GM18508 (cell line): ENCODE results near the gene TPPP.

Experiments used
- ATAC-seq: cut with Tn5 transposase; IDR thresholded peaks from one replicate; pipeline ENCODE4 v1.9.1; 2021; ENCODE audit warnings: moderate number of reproducible peaks; ENCODE audit not compliant: insufficient read depth, unreplicated experiment

TPPP gene

DNA sequence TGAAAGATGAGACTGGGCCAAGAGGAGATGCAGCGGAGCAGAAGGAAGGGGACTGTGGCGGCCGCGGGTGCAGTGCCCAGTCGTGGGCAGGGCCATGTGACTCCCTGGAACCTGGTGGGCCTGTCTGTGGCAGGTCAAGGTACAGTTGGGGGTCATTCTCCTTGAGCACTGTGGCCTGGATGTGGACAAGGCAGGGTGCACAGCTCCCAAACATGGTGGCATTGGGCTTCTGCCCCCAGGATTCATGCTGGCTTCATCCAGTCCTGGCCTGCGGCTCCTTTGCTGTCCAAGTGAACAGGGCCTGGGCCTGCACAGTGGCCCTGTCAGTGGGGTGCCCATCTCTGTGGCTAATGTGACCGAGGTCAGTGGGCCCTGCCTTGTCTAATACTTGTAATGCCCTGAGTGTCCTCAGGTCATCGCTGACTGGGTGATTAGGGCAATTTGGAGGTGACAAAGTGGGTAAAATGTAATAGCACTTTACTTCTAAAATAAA, 41.1 kb downstream of the TPPP start:
- no peak for ATAC-seq

DNA sequence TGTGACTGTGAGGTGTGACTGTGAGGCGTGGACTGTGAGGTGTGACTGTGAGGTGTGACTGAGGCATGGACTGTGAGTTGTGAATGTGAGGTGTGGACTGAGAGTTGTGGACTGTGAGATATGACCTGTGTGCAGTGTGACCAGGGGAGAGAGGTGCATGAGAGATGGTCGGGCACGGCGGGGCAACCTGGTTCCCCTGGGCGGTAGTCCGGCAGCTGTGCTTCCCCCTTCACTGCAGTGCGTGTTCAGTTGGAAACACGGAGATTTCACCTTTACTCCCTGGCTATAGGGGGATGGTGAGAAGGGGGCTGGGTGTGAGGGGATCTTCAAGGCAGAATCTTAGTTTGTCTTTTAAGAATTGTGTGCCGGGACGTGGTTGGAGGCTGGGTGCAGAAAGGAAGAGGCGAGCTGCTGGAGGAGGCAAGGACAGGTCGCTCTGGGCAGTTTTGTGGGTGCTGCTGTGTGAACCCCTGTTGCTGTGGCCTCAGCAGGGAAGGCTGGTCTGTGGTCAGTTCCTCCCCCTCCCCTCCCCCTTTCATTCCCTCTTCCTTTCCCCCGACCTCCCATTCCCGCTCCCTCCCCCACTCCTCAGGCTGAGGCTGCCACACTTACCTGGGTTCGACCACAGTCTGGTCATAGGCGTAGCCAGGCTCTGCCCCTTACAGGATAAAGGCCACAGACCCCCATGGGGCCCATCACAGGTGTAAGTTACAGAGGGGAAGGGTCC, 41.7 kb downstream of the TPPP start:
- ATAC-seq: no peak

GRCh38 chr5:647727-648126, 45.4 kb downstream of the TPPP start:
- ATAC-seq: no peak

- ATAC-seq: no peak
Observed at GRCh38 chr5:647311-647710, 45.8 kb downstream of the TPPP start.

DNA sequence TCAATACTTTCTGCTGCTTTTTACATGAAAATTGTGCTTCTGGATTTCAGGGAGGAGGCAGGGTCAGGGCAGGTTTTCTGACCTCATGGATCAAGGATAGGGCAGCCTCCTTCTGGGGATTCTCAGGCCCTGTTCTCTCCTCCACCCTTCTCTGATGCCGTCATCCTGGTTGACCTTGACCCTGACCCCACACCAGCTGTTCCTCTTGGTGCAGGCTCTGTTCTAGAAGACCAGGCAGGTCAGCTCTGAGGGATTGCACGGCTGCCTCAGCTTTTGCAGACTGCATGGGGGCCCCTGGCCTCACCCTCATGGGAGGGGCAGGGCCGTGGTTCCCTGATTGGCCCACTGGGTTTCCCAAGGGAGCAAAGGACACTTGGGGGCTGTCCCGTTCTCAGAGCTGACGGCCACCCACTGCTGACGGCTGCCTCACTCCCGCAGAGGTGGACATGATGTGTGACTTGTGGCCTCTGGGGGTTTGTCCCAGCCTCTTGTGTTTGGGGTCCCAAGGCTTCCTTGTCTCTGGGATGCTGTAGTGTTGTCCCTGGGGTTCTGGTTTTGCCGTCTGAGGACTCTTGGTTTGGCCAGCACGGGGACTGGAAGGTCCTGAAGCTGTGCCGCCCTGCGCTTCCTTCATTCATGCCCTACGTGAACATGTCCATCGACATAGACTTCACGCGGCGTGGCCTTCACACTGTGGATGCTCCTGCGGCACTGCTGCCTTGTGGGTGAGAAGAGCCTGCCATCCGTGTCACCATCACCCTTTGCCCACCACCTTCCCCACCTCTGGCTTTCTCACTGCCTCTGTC, 46.6 kb downstream of the TPPP start:
- ATAC-seq: no peak

GRCh38 chr5:645421-645820, 47.7 kb downstream of the TPPP start:
- ATAC-seq: no peak

DNA sequence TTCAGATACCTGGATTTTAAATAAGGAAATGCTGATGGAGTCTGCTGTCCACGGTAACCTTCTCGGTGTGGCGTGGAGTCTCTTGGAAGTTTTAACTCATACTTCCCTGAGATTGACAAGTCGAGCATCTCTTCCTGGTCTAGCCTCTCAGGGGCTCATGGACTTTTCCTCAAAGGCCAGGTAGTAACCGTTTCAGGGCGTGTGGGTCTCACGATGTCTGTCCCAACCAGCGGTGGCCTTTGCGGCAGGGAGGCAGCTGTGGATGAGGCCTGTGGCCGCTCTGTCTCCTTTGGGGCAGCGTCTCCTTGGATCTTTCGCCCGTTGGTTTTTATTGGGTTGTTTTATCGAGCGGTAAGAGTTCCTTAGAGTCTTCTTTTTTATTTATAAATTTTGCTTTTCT, 48.2 kb downstream of the TPPP start:
- ATAC-seq: no peak

GRCh38 chr5:644509-644908, 48.6 kb downstream of the TPPP start:
- ATAC-seq: no peak

DNA sequence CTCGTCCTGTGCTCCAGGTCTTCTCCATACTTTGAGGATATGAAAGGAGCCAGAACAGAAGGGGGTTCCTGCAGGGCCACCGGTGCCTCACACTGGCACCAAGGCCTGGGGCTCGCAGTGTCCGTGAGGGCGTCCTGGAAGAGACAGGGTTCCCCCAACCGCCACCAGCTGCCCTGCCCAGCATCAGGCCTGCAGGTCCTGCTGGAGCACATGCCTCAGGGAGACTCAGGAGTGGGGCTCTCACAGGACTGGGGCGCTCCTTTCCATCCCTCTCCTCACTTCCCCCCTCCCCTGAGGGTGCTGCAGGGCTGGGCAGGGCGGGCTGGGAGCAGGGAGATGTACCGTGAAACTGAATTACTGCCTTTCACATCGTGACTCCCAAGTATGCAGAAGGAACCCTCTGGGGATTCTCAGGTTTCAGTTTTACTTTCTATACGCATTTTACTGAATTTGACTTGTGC, 49.3 kb downstream of the TPPP start:
- no peak for ATAC-seq

GRCh38 chr5:643351-643801, 49.8 kb downstream of the TPPP start:
- ATAC-seq: no peak

DNA sequence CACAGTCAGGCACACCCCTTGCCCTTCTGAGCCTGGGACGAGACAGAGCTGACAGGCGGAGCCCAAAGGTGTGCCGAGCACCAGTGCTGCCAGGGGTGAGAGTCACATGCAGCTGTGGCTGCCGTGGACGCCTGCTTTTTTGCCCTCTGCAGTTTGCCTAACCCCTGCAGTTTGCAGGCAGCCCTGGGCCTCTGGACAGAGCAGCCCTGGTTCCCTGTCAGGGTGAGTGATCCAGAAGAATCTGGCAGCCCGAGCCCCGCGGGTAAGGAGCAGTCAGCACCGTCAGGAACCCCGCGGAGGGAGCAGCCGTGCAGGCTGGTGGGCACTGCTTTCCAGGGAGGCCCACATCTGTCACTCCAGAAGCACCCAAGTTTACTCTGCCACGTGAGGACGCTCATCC, 50.7 kb downstream of the TPPP start:
- ATAC-seq: no peak

DNA sequence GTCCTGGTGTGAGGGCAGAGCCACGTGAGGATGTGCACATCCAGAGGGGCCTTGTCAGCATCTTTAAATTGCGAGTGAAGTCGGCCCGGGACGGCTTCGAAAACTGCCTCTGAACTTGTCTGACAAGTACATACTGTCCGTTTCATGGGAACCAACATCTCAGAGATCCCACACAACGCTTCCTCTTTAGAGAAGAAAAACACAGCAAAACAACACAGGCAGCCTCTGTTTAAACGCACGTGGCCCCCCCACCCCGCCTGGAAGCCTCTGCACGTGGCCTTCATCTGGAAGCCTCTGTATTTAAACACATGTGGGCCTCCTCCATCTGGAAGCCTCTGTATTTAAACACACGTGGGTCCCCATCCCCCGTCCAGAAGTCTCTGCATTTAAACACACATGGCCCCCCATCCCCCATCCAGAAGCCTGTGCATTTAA, 51.8 kb downstream of the TPPP start:
- ATAC-seq: no peak

DNA sequence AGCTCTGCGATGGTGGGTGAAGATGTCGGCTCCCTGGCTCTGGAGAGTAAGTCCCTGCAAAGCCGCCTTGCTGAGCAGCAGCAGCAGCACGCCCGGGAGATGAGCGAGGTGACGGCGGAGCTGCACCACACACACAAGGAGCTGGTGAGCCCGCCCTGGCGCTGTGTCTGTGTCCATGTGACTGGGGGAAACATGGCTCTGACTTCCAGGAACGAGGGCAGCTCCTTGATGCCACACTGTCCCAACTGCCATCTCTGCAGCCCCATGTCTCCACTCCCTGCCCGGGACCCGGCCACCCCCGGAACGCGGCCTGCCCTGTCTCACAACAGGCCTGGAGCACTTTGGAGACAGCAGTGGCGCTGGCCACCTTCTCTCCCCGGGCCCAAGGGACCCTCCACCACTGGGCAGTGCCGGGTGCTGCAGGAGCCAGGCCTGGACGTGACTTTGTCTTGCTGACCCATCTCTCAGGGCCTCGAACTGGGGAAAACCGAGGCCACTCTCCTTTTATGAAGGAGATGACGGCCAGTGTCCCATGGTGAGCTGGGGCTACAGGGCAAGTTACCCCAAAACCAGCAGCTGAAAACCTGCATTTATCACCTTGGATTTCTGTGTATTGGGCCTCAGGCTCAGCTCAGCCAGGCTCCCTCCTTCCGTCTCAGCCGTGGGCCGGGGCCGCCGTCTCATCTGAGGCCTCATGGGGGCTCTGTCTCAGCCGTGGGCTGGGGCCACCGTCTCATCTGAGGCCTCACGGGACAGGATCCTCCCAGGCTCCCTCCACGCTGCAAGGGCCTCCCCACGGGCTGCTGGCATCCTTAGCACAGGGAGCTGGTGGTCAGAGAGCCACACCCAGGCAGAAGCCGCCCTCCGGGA, 52.5 kb downstream of the TPPP start:
- no peak for ATAC-seq

DNA sequence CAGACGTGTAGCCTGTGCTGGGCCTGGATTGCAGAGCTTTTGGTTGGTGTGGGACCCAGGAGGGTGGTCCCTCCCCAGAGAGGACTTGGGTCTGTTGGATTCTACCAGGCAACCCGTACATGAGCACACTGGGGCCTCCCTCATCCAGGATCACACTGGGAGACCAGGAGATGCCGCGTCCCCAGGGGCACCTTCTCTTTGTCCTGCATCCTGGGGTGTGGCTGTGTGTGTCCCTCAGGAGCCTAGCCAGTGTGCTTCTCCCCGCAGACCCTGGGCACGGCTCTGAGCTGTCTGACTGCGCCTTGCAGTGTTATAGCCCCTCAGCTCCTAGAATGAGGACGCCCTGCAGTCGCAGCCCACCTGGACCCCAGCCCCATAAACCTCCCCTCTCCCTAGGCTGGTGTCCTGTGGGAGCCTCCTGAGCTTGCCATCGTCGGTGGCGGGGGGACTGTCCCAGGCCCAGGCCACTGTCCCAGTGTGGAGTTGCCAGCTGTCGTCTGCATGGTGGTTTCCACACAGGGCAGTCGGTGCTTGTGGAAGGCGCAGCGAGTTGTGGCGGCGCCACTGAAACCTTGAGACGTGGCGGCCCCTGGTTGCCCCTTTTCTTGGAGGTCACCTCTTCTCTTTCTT, 53.5 kb downstream of the TPPP start:
- no peak for ATAC-seq

DNA sequence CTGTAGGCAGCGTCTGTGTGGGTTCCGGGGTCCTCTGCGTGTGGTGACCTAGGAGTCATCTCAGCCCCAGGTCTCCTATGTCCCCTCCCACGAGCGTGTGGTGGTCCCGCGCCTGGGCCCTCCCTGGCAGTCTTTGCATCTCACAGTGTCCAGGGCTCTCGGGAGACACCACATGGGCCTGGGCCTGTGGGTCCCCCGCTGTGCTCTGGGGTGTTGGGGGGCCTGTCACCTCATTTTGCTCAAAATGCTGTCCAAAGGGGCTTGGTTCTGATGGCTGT, 54.0 kb downstream of the TPPP start:
- ATAC-seq: no peak

GRCh38 chr5:638501-639252, 54.5 kb downstream of the TPPP start:
- no peak for ATAC-seq

- ATAC-seq: no peak
Observed at GRCh38 chr5:637581-638450, 55.3 kb downstream of the TPPP start.

- no peak for ATAC-seq
Observed at GRCh38 chr5:636951-637350, 56.2 kb downstream of the TPPP start.
